GM19324 (cell line): ENCODE results near the gene LRMDA.
"Not testable (repeated sequence)": the region's sequence is repeated elsewhere in the genome, so short reads cannot be mapped to it uniquely, and the experiment has no call there.

Experiments used
- ATAC-seq: cut with Tn5 transposase; IDR thresholded peaks from one replicate; pipeline ENCODE4 v1.9.1; 2021; ENCODE audit warnings: mild to moderate bottlenecking, moderate library complexity; ENCODE audit not compliant: unreplicated experiment, low FRiP score

Gene LRMDA

DNA sequence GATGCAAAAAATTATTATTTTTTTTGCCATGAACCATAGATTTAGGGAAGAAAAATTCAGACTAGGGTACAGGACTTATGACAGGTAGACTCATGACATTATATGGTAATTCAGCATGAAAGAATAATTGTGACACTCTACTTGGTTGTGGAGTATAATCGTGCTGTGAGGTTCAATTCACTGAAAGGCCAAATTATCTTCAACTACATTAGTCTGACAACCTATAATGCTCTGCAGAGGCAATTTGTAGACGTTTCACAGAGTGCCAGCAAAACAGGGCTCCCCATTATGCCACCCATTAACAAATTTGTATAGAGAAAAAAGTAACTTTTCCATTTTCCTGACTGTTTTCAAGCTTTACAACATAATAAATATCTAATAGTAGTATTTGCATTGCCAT is 292.6 kb downstream of the LRMDA start:
- ATAC-seq, result no peak

DNA sequence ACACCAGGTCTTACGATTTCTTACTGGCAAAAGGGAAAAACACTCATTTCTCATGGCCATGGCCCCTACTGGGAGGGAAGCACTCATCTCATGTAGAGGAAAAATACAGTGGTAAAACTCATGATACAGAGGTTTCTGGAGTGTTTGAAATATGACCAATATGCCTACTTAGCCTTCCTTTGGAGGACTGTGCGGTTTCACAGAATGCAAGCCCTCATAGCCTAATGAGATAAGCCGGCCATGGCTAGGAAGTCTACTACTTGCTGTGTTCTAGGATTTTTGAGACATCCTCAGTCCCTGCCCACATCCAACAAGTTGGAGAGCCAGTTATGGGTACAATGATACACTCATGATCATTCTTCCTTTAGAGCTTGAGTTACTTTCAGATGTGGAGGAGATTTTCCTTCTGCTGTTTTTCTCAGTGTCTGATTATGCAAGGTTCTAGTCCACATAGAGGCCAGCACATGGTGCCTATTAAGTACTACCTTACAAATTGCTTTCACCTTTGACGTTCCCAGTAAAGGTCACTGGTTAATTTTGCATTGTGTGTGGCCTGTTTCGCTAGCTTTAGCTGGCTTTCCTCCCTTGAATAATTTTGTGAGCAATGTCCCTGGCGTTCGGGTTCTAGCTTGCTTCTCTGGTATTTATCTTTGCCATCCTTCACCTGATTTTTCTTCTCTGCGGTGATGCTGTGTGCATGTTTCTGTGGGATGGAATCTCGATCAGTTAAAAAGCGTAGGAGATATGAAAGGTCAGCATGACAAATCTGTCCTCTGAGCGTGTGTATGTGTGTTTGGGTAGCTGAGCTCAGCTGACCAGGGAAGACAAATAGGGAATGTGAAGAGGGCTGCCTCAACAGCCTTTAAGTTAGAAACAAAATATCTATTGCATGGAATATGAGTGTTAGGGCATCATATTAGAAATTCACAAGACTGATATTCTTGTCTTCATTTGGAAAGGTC is 295.4 kb downstream of the LRMDA start:
- no peak for ATAC-seq

DNA sequence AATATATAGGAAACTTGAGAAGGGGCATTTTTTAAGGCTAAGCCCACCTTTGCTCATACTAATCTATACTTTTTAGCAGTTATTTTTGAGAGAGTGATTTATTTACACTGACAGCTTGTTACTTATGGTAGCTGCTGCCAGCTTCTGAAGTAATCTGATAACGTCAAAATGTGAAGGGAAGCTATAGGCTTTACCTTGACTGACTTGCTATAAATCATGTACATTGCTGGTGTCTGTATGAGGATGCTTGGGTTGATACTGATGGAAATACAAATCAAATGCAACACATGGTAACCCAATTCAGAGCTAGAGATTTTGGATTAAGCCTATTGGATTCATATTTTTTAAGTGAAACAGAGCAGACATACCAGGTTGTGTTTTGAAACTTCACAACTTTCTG is 299.4 kb downstream of the LRMDA start:
- ATAC-seq, result no peak

DNA sequence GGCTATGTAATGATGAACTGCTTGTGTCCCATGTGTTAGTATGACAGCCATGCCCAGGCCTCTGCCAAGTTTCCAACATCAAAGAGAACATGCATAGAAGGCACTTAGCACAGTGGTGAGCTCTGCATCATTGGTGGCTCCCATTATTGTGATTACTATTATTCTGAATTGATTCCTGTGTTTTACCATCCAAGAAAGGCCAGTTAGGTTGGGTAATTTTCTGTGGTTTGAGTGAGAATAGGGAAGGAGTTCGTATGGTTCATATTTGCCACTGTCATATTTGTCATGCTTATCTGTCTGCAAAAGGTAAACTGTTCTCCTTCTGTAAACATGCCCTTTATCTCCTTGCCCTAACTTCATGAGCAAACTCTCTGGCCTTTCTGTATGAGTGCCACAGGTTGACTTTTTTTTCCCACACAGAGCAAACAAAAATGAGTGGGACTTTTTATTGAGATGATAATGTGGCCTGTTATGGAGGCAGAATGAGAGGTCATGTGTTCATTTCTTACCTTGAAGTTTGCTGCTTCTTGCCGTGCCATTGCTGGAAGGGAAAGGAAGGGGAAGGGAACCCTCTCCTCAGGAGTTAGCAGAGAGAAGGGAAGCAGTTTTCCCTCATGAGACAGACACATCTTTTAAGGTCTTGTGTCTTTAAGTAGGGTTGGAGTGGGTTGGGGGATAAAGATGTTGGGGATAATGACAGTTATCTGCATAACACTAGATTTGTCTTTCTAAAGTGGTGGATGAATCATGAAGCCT is 301.9 kb downstream of the LRMDA start:
- no peak for ATAC-seq

DNA sequence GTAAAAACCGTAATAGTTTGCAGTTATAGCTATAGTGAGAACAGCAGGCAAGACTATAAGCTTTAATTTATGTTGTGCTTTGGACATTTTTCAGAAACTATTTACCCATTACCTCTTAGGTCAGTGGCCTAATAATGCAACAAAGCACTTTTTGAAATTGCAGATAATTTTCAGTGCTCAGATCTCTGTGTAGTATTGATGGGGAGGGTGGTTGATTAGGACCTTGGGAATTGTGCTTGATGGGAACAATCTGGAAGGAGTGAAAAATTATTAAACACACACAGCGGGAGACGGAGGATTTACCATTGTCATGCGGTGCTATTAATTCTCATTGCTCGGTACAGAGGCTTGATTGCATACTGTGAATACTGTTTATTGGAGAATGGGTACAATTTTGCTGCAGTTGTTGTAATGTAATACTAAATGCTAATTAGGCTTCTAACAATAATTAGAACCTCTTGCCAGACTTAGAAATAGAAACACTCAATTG is 304.8 kb downstream of the LRMDA start:
- no peak for ATAC-seq

DNA sequence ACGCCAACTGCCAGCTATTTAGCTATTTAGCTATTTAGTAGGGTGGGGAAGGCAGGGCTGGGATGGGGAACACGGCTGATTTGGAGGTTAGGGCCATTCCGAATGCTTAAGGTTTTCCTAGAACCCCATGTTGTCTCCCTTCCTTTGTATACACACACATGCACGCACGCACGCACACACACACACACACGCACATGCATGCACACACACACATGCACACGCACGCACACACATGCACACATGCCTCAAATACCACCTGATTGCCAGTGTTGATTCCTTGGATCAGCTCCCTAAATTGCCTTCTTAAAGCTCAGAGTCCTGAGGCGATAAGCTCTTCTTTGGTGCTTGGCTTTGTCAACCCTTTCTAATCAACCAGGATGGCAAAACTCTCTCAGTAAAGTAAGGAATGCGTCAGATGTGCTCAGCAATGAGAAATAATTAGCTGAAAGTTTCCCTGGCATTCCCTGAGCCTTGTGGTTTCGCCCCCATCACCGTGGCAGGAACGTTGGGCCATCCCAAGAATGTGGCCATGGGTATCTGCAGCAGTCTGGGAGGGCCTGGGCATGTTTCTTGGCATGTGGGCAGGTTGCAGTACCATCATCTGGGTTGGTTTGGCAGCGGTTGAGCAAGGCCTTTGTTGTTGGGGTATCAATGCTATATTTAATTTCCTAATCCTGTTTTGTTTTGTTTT is 305.6 kb downstream of the LRMDA start:
- ATAC-seq, result no peak

DNA sequence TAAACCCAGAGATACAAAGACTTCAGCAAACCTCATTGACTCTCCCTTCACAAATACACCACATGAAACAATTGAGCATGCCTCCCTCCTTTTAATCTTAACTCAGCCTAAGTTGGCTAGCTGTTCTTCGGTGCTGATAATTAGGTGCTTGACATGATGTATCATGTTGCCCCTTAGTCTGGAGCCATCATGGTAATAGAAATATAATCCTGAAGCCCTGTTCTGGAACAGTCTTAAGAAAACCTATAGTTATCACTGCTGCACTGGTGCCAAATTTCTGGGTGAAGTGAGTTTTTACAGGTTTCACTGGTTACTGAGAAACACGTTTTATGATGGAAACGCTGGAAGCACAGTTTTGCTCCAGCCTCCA is 306.1 kb downstream of the LRMDA start:
- ATAC-seq, result no peak

DNA sequence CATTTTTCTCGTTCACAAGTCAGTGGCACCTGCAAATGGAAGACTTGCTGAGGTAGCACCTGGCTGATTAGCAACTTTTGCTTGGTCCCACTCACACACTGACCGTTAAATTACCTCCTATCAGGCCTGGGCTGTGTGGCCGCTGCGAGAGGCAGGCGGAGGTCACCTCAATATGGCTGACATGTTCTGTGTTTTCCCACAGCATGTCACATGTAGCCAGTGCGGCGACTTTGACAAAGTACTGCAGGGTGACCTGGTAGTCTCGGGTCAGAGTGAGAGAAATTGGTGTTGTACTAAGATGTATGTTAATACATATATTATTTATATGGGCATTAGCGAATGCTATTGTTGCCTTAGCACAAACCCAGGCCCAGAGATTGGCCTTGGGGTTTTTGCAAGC is 307.5 kb downstream of the LRMDA start:
- no peak for ATAC-seq

DNA sequence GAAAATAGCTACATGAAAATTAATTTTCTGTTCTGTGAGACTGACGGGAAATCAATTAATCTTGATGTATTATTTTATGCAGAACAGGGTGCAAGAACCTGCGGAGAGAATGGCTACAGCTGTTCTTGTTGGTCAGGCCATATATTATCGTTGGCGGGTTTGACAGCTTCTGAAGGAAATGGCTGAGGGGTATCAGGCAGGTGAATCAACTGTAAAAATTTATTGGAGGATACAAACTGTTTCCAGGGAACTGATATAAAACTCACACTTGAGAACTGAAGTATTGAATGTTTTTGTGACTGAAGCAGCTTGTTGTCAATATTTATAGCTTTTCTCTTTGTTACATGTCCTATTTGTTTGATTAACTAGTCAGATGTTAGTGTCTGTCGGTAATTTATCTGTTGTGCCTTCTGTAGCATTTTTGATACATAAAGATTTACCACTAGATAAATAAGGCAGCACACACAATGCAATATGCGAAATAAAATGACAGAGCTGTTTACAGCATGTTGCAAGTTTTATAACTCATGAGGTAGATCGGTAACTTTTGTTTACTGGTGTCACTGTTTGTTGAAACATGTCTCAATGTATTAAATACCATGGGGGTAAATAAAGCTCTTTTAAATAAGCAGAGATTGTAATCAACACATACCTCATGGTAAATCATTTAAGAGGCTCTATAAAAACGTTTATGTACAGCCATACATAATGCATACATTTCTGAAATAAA is 308.2 kb downstream of the LRMDA start:
- no peak for ATAC-seq

DNA sequence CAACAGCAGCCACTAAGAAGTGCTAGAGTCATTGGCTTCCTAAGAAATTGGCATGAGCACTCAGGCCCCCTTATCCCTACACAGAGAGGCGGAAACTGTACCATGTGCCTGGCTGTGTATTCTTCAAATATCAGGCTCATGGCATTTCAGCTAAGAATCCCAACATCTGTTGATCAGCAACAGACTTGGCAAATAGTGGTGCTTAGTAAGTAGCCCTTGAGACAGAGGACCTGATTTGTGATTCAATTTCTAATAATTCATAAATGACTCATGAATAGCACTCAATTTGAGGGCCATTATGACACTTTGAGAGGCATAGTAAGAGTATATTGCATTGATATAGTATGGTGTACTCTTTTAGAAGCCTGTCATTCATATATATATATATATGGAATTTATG is 309.1 kb downstream of the LRMDA start:
- no peak for ATAC-seq

DNA sequence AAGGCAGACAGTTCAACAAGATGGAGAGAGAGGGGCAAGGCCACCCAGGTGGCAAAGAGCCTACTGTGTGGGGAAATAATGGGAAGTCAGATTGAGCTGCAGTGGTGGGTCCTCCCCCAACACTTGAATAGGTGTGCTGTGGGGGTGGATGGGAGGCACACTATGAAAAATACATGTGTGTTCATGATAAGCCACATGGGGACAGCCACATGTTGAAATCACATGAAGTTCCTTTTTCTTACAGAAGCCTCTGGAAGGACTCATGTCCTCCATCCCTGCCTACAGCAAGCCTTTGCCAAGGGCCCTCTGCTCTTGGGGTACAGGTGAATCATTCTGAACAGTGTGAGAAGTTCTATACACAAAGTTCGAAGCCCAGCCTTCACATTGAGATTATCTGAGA is 310.9 kb downstream of the LRMDA start:
- no peak for ATAC-seq

DNA sequence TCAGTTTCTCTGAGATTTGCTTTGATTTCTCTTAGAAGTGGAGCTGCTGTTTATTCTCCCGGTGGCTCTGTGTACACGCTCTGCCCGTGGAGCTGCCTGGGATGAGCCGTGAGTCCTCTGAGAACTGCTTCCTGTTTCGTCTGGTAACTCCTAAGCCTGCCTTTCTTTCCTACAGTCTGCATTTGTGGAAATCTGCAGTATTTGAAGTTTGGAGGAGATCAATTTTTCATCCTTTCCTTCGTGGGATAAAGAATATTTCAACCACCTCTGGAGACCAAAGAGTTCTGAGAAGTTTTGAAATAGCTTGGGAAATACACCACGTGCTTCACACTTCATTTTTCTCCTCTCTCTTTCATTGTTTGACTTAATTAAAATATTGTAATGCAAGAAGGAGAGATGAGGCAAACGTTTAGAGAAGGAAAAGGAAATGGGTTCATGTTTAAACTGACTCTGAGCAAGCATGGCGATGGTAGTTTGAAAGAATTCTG is 311.9 kb downstream of the LRMDA start:
- no peak for ATAC-seq

DNA sequence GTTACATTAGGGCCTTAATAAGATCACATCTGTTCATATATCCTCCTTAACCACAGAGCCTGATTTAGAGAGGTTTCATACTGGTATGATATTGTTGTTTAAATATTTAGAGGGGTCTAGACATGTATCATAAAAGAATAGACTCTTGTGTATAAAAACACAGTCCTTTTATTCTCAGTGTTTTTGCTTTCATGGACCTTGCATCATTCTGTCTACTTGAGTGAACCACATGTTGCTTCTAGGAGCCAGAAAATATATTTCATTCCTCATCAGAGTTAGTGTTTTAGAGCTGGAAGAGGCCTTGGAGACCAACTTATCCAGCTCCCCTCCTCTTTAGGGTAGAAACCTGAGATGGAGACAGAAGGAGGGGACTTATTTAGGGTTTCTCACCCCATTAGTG is 312.8 kb downstream of the LRMDA start:
- no peak for ATAC-seq

DNA sequence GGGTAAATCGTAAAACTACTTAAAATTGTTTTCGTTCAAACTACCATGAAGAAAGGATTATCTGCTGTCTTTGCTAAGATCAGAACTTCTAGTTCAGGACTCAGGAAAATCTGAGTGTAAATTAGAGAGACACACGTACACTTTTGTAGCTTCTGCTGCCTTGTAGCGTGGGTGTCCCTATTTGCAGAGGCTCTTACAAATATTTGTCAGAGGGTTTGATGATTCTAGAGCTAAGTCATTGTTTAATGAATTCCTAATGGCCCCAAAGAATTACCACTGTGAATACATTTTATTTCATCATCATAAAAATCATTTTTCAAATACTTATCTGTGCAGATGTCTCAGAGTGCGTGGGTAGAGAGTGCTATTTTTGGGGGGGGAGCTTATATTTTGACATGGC is 314.9 kb downstream of the LRMDA start:
- no peak for ATAC-seq

DNA sequence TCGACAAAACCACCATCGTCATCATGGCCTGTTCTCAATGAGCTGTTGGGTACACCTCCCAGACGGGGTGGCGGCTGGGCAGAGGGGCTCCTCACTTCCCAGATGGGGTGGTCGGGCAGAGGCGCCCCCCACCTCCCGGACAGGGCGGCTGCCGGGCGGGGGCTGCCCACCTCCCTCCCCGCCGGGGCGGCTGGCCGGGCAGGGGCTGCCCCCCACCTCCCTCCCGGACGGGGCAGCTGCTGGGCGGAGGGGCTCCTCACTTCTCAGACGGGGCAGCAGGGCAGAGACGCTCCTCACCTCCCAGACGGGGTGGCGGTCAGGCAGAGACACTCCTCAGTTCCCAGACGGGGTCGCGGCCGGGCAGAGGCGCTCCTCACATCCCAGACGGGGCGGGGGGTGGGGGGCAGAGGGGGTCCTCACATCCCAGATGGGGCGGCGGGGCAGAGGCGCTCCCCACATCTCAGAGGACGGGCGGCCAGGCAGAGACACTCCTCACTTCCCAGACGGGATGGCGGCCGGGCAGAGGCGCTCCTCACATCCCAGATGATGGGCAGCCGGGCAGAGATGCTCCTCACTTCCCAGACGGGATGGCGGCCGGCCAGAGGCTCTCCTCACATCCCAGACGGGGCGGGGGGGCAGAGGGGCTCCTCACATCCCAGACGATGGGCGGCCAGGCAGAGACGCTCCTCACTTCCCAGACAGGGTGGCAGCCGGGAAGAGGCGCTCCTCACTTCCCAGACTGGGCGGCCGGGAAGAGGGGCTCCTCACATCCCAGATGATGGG is 318.9 kb downstream of the LRMDA start:
- ATAC-seq, result not testable (repeated sequence)

DNA sequence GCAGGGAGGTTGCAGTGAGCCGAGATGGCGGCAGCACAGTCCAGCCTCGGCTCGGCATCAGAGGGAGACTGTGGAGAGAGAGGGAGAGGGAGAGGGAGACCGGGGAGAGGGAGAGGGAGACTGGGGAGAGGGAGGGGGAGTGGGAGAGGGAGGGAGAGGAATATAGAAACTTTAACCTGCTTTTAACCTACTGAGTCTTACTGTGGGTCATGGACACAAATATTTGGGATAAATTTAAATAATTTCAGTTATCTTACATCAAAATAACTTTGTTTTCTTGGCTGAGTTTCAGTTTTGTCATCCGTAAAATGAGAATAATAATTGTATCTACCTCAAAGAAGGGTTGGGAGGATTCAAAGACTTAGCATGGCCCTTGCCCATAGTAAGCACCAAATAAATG is 319.8 kb downstream of the LRMDA start:
- ATAC-seq, result no peak

DNA sequence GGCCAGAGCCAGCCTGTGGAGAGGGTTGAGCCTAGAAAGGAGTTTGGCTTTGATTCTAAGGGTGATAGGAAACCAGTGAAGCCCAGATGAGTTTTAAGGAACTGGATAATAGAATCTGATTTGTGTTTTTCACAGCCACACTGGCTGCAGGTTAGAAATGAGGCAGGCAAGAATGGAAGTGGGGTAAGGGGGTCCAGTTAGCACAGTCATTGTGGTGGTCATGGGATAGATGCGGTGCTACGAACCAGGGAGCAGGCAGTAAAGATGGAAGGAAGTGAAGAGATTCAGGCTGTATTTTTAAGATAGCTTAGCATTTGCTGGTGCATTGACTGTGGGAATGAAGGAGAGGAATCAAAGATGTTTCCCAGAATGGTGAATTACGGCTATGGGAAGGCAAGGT is 322.2 kb downstream of the LRMDA start:
- no peak for ATAC-seq

DNA sequence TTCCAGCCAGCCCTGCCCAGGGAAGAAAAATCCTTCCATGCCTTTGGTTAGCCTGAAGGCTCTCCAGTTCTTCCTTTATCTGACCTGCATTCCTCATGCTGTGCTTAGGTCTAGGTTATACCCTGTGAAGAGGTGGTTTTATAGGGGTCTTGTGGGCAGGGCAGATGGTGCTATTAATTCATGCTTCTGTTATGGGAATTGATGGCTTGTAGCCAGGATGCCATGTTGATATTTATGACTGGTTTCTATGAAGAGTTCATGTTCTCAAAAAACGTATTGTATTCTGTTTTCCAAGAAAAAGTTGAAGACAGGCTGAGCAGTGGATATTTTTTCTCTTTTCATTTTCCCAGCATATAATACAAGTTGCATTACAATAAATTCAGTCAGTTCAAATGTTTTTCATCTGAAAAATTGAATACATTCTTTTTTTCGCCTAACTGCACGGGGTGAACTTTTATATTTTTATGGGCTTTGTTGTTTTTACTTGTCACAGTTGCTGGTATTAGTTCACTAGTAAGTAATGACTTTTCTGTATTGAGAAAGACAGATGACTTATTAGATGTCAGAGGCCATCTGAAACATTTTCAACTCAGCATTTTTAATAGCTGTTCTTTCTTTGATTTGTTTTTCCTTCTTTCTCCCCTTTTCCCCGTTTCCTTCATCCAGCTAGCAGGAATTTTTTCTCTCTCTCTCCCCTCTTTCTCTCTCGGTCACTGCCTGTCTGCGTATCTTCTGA is 322.8 kb downstream of the LRMDA start:
- no peak for ATAC-seq

DNA sequence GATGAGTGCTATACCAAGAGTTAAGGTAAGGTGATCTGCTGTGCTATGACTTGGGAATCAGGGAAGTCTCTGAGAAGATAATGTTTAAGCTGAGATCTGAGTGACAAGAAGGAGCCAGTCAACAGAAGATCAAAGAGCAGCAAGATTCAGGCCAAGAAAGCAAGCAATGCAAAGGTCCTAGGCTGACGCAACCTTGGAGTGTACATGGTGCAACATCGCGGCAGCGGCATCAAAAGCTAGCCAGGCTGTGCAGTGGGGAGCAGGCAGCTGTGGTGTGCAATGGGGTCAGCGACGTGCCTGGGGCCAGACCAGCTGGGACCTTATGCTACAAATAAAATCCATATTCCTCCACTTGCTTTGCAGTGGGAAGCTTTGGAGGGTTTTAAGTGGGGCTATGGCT is 324.1 kb downstream of the LRMDA start:
- ATAC-seq, result no peak
